Measurements from ENCODE around the gene SLC28A2.

- TF ChIP-seq CTCF (IDR thresholded peaks at IDR 0.05; ENCODE audit: low read depth, low read length, poor library complexity, severe bottlenecking) (no peak), EZH2phosphoT487 (IDR thresholded peaks at IDR 0.05; ENCODE audit: borderline replicate concordance, low read length) (no peak)
Measured at GRCh38 chr15:45230245-45230965, 21.6 kb upstream of the SLC28A2 start.
